Lower leg skin (tissue), 4 donors: ENCODE data around the gene DCLK2. TPM values are rescaled to one million over a fixed set of nuclear protein-coding genes. Genes with fewer than 3 reads are reported as not detected.

Experiments
- DNase-seq, 2 donors: peaks; one replicate each; pipeline ENCODE4 v3.0.0-alpha.2; 2019; ENCODE audit warnings: low spot score in 2 of 2
- H3K4me3 ChIP-seq: fragments of 200-600 bp; sonication (generic); 2 replicates; pipeline ENCODE4 v1.5.1; 2017; ENCODE audit warnings: mild to moderate bottlenecking, low read depth; ENCODE audit not compliant: poor library complexity, severe bottlenecking
- CTCF ChIP-seq, 3 donors: fragments of 450-650 bp; IDR thresholded peaks; one replicate each; pipeline ENCODE4 v1.5.1; 2016; ENCODE audit warnings: antibody characterized with exemption in 3 of 3, mild to moderate bottlenecking in 3 of 3, moderate library complexity in 2 of 3
- POLR2A ChIP-seq, 2 donors: fragments of 450-650 bp; IDR thresholded peaks; one replicate each; pipeline ENCODE4 v1.6.1; 2016 to 2017; ENCODE audit warnings: antibody characterized with exemption in 2 of 2, mild to moderate bottlenecking in 1 of 2, moderate library complexity in 1 of 2
- WGBS, 2 donors: methylation state at CpG; one replicate each; pipeline ENCODE4 v1.1.5; 2018; 5-methylcytosine and 5-hydroxymethylcytosine counted together
- intact Hi-C: fragments of 100-400 bp; cut with DNase I; formaldehyde crosslinking; loops from one replicate; pipeline ENCODE4 v1.15.0; 2023; ENCODE audit warnings: low total_unique reads
- total RNA-seq, 4 donors: library from RNA; depleted of rRNA; stranded (reverse); fragments of >200 nt; gene quantifications; one replicate each; pipeline ENCODE4 v1.1.0, GENCODE V29; 2016

Gene DCLK2
- total RNA-seq, 4 donors from 2014 or later, result 0.59 to 2.3 (median 1.5) TPM

DNA sequence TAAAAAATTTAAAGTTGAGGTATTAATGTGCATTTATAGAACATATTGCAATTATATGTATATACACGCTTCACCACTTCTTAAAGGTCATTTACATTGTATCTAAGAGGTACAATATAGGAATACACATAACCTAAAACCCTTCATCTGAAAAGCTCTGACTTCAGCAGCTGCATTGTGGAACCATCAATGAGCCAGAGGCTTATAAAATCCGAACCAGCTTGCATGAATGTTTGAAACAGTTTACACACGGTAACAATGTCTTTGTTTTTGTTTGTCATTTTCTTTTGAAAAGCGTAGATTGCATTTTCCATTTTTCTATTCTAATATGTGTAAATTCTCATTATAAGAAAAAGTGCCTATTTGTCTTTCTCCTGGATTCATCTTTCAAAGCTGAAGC lies 221.6 kb downstream of the DCLK2 start:
- intact Hi-C loops, result no loop called here
- no peak for DNase-seq
- H3K4me3 ChIP-seq, result no peak overlapping the region
- WGBS, 2 donors, result 96 to 97% methylated on average over 4 of the region's 4 CpGs
- TF ChIP-seq CTCF (IDR thresholded peaks at IDR 0.05), result no peak
- TF ChIP-seq POLR2A (IDR thresholded peaks at IDR 0.05), result no peak

GRCh38 chr4:150302553-150302952 lies 224.3 kb downstream of the DCLK2 start:
- H3K4me3 ChIP-seq, result no peak overlapping the region
- intact Hi-C loops, result no loop called here
- WGBS, 2 donors, result 63 to 69% methylated on average over 4 of the region's 4 CpGs
- DNase-seq, result peak in 1 of 2 donors; percentile 29
- TF ChIP-seq CTCF (IDR thresholded peaks at IDR 0.05) (no peak), POLR2A (IDR thresholded peaks at IDR 0.05) (no peak)

DNA sequence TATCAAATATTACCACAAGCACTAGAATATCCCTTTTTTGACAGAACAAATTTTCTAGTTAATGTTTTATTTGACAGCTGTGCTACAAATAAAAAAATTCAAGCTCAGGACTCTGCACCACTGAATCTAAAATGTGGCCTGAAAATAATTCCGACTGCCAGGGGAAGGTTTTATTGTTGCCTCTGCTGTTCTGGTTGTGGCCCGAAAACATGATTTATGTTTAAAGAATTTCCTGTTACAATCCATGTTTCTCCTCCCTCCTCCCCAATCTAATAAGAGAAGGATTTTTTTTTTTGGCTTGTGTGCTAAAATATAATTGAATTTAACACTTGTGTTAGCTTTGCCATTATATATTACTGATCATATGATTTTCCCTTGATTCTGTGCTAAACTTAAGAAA lies 227.8 kb downstream of the DCLK2 start:
- TF ChIP-seq POLR2A (IDR thresholded peaks at IDR 0.05) (no peak), CTCF (IDR thresholded peaks at IDR 0.05) (no peak)
- WGBS, 2 donors, result 40 to 41% methylated on average over 2 of the region's 2 CpGs
- intact Hi-C loops, result no loop called here
- DNase-seq, result no peak
- no peak overlapping the region for H3K4me3 ChIP-seq

DNA sequence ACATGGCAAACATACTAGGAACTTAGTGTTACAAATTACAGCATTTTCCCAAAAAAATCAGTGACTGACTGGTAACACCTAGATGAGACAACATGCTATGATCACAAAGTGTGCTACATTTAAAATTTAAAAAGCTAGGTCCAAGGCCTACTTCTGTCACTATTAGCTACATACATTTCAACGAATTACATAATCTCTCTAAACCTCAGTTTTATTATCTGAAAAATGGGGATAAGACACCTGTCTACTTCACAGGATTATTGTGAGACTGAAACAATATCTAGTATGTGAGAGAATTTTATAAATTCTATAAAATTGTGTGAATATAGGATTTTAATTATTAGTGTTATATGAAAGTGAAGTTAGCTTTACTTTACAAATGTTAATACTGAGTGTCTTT lies 228.5 kb downstream of the DCLK2 start:
- WGBS, 2 donors, result 95 to 98% methylated on average over 1 of the region's 1 CpG
- DNase-seq, result no peak
- no peak overlapping the region for H3K4me3 ChIP-seq
- intact Hi-C loops, result no loop called here
- TF ChIP-seq POLR2A (IDR thresholded peaks at IDR 0.05) (no peak), CTCF (IDR thresholded peaks at IDR 0.05) (no peak)
